HepG2 (cell line): ENCODE results near the gene CRIM1. TPM values are rescaled to one million over a fixed set of nuclear protein-coding genes. Genes with fewer than 3 reads are reported as not detected.

ENCODE experiments used
- ATAC-seq: fragments of 200-7000 bp; cut with Tn5 transposase; 3 replicates; pipeline ENCODE4 v1.9.1; 2020; ENCODE audit warnings: mild to moderate bottlenecking, moderate library complexity
- BruUV-seq: library from RNA; stranded (reverse); fragments of 400-500 nt; replicated peaks from 2 replicates; lab custom pipeline; 2021; lab: Mats Ljungman, UMichigan
- CTCF ChIA-PET: fragments of 300-600 bp; formaldehyde crosslinking; extraction: SDS; loops from one replicate; lab custom pipeline; 2021; ENCODE audit warnings: low total read pairs, inconsistent platforms, low intra/inter-chr PET ratio; lab: Yijun Ruan, JAX
- POLR2A ChIA-PET: fragments of 350-600 bp; sonication (Branson Sonifier 250); formaldehyde crosslinking; loops from one replicate; lab custom pipeline; 2020; ENCODE audit warnings: antibody characterized with exemption, inconsistent platforms; lab: Yijun Ruan, JAX
- DNase-seq: peaks from one replicate; pipeline ENCODE4 v3.0.0-alpha.2; 2015; ENCODE audit warnings: low spot score
- FAIRE-seq: peaks from 3 replicates; lab custom pipeline; 2011; peaks lifted over from hg19 to GRCh38; lab: Jason Lieb, UNC
- H2AFZ ChIP-seq: one replicate; pipeline ENCODE4 v1.6.1; 2011; ENCODE audit warnings: low read length, inconsistent platforms
- H3K27ac ChIP-seq: fragments of 300-600 bp; 3 replicates; pipeline ENCODE4 v1.8.0; 2011; ENCODE audit warnings: mixed run types, mild to moderate bottlenecking, mixed read lengths, low read length, inconsistent platforms; ENCODE audit not compliant: insufficient read depth; ENCODE audit errors: extremely low read length
- H3K27me3 ChIP-seq, 2 experiments: fragments of 200-600 bp in 1 of 2; 2 replicates in 1 of 2; 3 replicates in 1 of 2; pipeline versions ENCODE4 v1.6.0 to v1.8.0; 2011; ENCODE audit warnings: low read length in 2 of 2, mild to moderate bottlenecking in 2 of 2, moderate library complexity in 2 of 2, inconsistent platforms in 1 of 2; ENCODE audit not compliant: insufficient read depth in 2 of 2, control insufficient read depth in 1 of 2
- H3K36me3 ChIP-seq, 2 experiments: fragments of 200-600 bp in 1 of 2; replicated peaks in 1 of 2; 2 replicates in 1 of 2; 3 replicates in 1 of 2; pipeline versions ENCODE4 v1.5.1 to v1.8.0; 2011; ENCODE audit warnings: low read length in 2 of 2, inconsistent platforms in 1 of 2; ENCODE audit not compliant: insufficient read depth in 2 of 2, control insufficient read depth in 1 of 2
- H3K4me1 ChIP-seq: 2 replicates; pipeline ENCODE4 v1.5.1; 2012; ENCODE audit warnings: low read length, inconsistent platforms; ENCODE audit not compliant: insufficient read depth
- H3K4me2 ChIP-seq: 2 replicates; pipeline ENCODE4 v1.6.0; 2011; ENCODE audit warnings: low read depth, low read length, inconsistent platforms
- H3K4me3 ChIP-seq, 3 experiments: fragments of 200-600 bp in 1 of 3; sonication (generic), shearing (Covaris generic) in 1 of 3; replicated peaks in 1 of 3; 2 replicates each; pipeline ENCODE4 v1.5.1; 2011 to 2016; ENCODE audit warnings: low read length in 3 of 3, inconsistent platforms in 2 of 3, low read depth in 2 of 3, mild to moderate bottlenecking in 2 of 3, control low read depth in 1 of 3, mixed read lengths in 1 of 3; ENCODE audit not compliant: insufficient read depth in 1 of 3
- H3K79me2 ChIP-seq: one replicate; pipeline ENCODE4 v1.6.1; 2011; ENCODE audit warnings: low read length, inconsistent platforms; ENCODE audit not compliant: insufficient read depth
- H3K9ac ChIP-seq: 2 replicates; pipeline ENCODE4 v1.6.0; 2011; ENCODE audit warnings: mild to moderate bottlenecking, low read depth, low read length, inconsistent platforms; ENCODE audit not compliant: insufficient read depth
- H3K9me3 ChIP-seq: 2 replicates; pipeline ENCODE4 v1.5.1; 2012; ENCODE audit warnings: mild to moderate bottlenecking, low read length
- H4K20me1 ChIP-seq: 2 replicates; pipeline ENCODE4 v1.6.0; 2011; ENCODE audit warnings: inconsistent platforms, mild to moderate bottlenecking, low read length, moderate library complexity; ENCODE audit not compliant: insufficient read depth
- CEBPG ChIP-seq: IDR thresholded peaks from 2 replicates; pipeline ENCODE4 v1.6.1; 2016
- CENPT ChIP-seq: sonication (generic); formaldehyde crosslinking; IDR thresholded peaks from 2 replicates; pipeline ENCODE4 v1.8.0; 2022; ENCODE audit warnings: low read depth, mild to moderate bottlenecking, moderate library complexity, missing genetic modification reagents
- HNRNPH1 ChIP-seq: fragments of 200-400 bp; formaldehyde crosslinking; optimal IDR thresholded peaks from 2 replicates; pipeline ENCODE3; 2017; ENCODE audit warnings: mild to moderate bottlenecking, low read depth, low read length
- JUND ChIP-seq: sonication (generic); formaldehyde crosslinking; IDR thresholded peaks from 2 replicates; pipeline ENCODE4 v1.8.0; 2022; ENCODE audit warnings: mild to moderate bottlenecking, missing genetic modification reagents
- MAFF ChIP-seq: IDR thresholded peaks from 2 replicates; pipeline ENCODE4 v1.6.1; 2011; ENCODE audit warnings: low read depth, low read length, improper control_type of control experiment
- ONECUT2 ChIP-seq: sonication (generic); formaldehyde crosslinking; IDR thresholded peaks from 2 replicates; pipeline ENCODE4 v1.4.0; 2020; ENCODE audit warnings: missing genetic modification reagents
- REL ChIP-seq: sonication (generic); formaldehyde crosslinking; conservative IDR thresholded peaks from 2 replicates; pipeline ENCODE4 v1.8.0; 2022; ENCODE audit warnings: mild to moderate bottlenecking, missing genetic modification reagents, moderate library complexity
- SP2 ChIP-seq: sonication (generic); formaldehyde crosslinking; IDR thresholded peaks from 2 replicates; pipeline ENCODE4 v1.5.1; 2020; ENCODE audit warnings: mild to moderate bottlenecking, missing genetic modification reagents
- ZNF20 ChIP-seq: sonication (generic); formaldehyde crosslinking; IDR thresholded peaks from 2 replicates; pipeline ENCODE4 v1.4.0; 2020; ENCODE audit warnings: mild to moderate bottlenecking, moderate library complexity, missing genetic modification reagents
- ZNF292 ChIP-seq: sonication (generic); formaldehyde crosslinking; IDR thresholded peaks from 2 replicates; pipeline ENCODE4 v1.8.1; 2022; ENCODE audit warnings: mild to moderate bottlenecking, low read depth, missing genetic modification reagents, borderline replicate concordance
- WGBS: methylation state at CpG from one replicate; pipeline ENCODE4 v1.1.6; 2017; ENCODE audit warnings: low lambda C conversion rate; 5-methylcytosine and 5-hydroxymethylcytosine counted together
- in situ Hi-C: cut with HindIII; loops from 2 replicates; pipeline ENCODE4 v1.10.0; 2017; ENCODE audit warnings: low pct_unique_long_range_greater_than_20kb; ENCODE audit not compliant: extremely low pct_ligation_motif_present
- intact Hi-C: fragments of 100-400 bp; cut with micrococcal nuclease; formaldehyde crosslinking; loops from one replicate; pipeline ENCODE4 v1.10.0; 2022; ENCODE audit not compliant: unreplicated experiment
- polyA plus RNA-seq, 8 experiments: library from polyadenylated mRNA; depleted of rRNA in 3 of 8; stranded (reverse) in 7 of 8; unstranded in 1 of 8; fragments of >200 nt; fragmentation: Illumina TruSeq in 4 of 8; extraction: Trizol in 4 of 8; gene quantifications; 2 replicates each; pipeline versions ENCODE4 v1.2.1 to v1.2.3, GENCODE V29; 2011 to 2016; ENCODE audit warnings: low read depth in 4 of 8, missing spikeins in 1 of 8, mixed read lengths in 1 of 8; ENCODE audit not compliant: insufficient read depth in 1 of 8
- total RNA-seq, 5 experiments: library from RNA; depleted of rRNA; stranded (reverse); fragments of >200 nt; fragmentation: Illumina TruSeq; extraction: Trizol; gene quantifications; 2 replicates each; pipeline ENCODE4 v1.2.3, GENCODE V29; 2016; ENCODE audit warnings: low read depth in 1 of 5
- TF ChIP-seq, protein P1 (sequence below): sonication (generic); formaldehyde crosslinking; IDR thresholded peaks from 2 replicates; pipeline ENCODE4 v1.4.0; 2020; ENCODE audit warnings: missing genetic modification reagents
- TF ChIP-seq, protein P2 (sequence below): sonication (generic); formaldehyde crosslinking; IDR thresholded peaks from 2 replicates; pipeline ENCODE4 v1.5.1; 2020; ENCODE audit warnings: missing genetic modification reagents, mild to moderate bottlenecking, borderline replicate concordance
- TF ChIP-seq, protein P3 (sequence below): sonication (generic); formaldehyde crosslinking; IDR thresholded peaks from 2 replicates; pipeline ENCODE4 v1.4.0; 2020; ENCODE audit warnings: mild to moderate bottlenecking, low read depth, missing genetic modification reagents
- TF ChIP-seq, protein P4 (sequence below): sonication (generic); formaldehyde crosslinking; IDR thresholded peaks from 2 replicates; pipeline ENCODE4 v1.5.0; 2020; ENCODE audit warnings: missing genetic modification reagents, mild to moderate bottlenecking, borderline replicate concordance

The CRIM1 gene
- total and polyA plus RNA-seq, 2 of the 13 experiments (the other 11 are each of a cell fraction or from before 2014, with no cell fraction given) = 39.1 to 69.9 TPM

DNA sequence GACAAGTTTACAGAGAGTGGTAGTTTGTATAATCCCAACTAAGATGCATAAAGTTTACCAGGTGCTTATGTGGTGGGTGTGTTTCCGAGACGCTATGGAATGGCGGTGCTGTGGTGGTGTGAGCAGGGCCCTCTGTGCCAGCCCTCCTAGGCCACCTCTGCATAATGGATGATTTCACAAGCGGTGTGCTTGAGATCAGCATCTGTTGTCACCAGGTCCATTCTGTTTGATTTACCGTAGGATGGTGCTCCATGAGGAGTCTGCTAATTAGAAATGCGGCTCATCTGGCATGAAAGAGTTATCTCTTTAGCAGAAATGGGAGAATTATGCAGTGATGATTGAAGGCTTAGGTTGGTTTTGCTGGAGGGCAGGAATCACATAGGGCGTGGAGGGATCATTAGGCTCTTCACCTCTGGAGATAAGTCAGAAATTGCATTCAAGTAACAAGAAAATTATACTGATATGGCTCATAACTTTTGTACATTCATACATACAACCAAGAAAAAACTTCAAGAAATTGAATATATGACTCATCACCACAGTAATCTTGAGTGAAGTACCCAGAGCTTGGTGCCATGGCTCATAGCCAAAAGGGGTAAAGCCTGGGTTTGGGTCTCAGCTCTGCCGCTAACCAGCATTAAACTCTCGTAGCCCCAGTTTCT lies 41.4 kb downstream of the CRIM1 start:
- Histone ChIP-seq H3K79me2 (peaks cover 57% of the 10 kb centered on the region), H4K20me1 (peaks cover 4% of the 10 kb centered on the region; the same call in 1 of the 2 replicates), H3K4me2 (no peak overlapping the region), H3K4me1 (peaks cover 26% of the 10 kb centered on the region), H2AFZ (no peak overlapping the region), H3K27me3 (no peaks in the 10 kb centered on the region), H3K27ac (peak overlapping the region; percentile 4), H3K36me3 (peaks cover 11 to 37% of the 10 kb centered on the region in 2 experiments; a peak in 4 of 5 replicates), H3K9me3 (no peaks in the 10 kb centered on the region), H3K4me3 (no peak overlapping the region), H3K9ac (no peak overlapping the region)
- 98% methylated on average over 8 of the region's 9 CpGs for WGBS
- intact Hi-C loops = loop anchor here (5.0 kb wide), 1 partner anchor 40 kb away; the partner anchor contains the start of gene CRIM1
- FAIRE-seq (no peak), DNase-seq (no peak), ATAC-seq (no peak)
- POLR2A ChIA-PET = interaction anchor here (1.5 kb wide), 1 partner anchor 16 kb away, joined by 3 read pairs; no protein-coding TSS in a partner anchor
- CTCF ChIA-PET = no interaction called here
- no TSS peak for BruUV-seq
- in situ Hi-C loops = no loop called here
- TF ChIP-seq HNRNPH1 (no peak), ZNF292 (CRISPR knock-in tag) (no peak), CENPT (CRISPR knock-in tag) (no peak), JUND (CRISPR knock-in tag) (no peak), SP2 (CRISPR knock-in tag) (no peak), ONECUT2 (no peak), REL (no peak), CEBPG (CRISPR knock-in tag) (no peak), ZNF20 (CRISPR knock-in tag) (no peak), MAFF (no peak)
- TF ChIP-seq, protein P1, sequence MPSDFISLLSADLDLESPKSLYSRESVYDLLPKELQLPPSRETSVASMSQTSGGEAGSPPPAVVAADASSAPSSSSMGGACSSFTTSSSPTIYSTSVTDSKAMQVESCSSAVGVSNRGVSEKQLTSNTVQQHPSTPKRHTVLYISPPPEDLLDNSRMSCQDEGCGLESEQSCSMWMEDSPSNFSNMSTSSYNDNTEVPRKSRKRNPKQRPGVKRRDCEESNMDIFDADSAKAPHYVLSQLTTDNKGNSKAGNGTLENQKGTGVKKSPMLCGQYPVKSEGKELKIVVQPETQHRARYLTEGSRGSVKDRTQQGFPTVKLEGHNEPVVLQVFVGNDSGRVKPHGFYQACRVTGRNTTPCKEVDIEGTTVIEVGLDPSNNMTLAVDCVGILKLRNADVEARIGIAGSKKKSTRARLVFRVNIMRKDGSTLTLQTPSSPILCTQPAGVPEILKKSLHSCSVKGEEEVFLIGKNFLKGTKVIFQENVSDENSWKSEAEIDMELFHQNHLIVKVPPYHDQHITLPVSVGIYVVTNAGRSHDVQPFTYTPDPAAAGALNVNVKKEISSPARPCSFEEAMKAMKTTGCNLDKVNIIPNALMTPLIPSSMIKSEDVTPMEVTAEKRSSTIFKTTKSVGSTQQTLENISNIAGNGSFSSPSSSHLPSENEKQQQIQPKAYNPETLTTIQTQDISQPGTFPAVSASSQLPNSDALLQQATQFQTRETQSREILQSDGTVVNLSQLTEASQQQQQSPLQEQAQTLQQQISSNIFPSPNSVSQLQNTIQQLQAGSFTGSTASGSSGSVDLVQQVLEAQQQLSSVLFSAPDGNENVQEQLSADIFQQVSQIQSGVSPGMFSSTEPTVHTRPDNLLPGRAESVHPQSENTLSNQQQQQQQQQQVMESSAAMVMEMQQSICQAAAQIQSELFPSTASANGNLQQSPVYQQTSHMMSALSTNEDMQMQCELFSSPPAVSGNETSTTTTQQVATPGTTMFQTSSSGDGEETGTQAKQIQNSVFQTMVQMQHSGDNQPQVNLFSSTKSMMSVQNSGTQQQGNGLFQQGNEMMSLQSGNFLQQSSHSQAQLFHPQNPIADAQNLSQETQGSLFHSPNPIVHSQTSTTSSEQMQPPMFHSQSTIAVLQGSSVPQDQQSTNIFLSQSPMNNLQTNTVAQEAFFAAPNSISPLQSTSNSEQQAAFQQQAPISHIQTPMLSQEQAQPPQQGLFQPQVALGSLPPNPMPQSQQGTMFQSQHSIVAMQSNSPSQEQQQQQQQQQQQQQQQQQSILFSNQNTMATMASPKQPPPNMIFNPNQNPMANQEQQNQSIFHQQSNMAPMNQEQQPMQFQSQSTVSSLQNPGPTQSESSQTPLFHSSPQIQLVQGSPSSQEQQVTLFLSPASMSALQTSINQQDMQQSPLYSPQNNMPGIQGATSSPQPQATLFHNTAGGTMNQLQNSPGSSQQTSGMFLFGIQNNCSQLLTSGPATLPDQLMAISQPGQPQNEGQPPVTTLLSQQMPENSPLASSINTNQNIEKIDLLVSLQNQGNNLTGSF = no peak
- TF ChIP-seq, protein P2, sequence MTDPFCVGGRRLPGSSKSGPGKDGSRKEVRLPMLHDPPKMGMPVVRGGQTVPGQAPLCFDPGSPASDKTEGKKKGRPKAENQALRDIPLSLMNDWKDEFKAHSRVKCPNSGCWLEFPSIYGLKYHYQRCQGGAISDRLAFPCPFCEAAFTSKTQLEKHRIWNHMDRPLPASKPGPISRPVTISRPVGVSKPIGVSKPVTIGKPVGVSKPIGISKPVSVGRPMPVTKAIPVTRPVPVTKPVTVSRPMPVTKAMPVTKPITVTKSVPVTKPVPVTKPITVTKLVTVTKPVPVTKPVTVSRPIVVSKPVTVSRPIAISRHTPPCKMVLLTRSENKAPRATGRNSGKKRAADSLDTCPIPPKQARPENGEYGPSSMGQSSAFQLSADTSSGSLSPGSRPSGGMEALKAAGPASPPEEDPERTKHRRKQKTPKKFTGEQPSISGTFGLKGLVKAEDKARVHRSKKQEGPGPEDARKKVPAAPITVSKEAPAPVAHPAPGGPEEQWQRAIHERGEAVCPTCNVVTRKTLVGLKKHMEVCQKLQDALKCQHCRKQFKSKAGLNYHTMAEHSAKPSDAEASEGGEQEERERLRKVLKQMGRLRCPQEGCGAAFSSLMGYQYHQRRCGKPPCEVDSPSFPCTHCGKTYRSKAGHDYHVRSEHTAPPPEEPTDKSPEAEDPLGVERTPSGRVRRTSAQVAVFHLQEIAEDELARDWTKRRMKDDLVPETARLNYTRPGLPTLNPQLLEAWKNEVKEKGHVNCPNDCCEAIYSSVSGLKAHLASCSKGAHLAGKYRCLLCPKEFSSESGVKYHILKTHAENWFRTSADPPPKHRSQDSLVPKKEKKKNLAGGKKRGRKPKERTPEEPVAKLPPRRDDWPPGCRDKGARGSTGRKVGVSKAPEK (CRISPR knock-in tag) = no peak
- TF ChIP-seq, protein P3, sequence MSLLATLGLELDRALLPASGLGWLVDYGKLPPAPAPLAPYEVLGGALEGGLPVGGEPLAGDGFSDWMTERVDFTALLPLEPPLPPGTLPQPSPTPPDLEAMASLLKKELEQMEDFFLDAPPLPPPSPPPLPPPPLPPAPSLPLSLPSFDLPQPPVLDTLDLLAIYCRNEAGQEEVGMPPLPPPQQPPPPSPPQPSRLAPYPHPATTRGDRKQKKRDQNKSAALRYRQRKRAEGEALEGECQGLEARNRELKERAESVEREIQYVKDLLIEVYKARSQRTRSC (CRISPR knock-in tag) = no peak
- TF ChIP-seq, protein P4, sequence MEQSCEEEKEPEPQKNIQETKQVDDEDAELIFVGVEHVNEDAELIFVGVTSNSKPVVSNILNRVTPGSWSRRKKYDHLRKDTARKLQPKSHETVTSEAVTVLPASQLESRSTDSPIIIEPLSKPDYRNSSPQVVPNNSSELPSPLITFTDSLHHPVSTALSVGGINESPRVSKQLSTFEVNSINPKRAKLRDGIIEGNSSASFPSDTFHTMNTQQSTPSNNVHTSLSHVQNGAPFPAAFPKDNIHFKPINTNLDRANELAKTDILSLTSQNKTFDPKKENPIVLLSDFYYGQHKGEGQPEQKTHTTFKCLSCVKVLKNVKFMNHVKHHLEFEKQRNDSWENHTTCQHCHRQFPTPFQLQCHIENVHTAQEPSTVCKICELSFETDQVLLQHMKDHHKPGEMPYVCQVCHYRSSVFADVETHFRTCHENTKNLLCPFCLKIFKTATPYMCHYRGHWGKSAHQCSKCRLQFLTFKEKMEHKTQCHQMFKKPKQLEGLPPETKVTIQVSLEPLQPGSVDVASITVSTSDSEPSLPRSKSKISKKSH (CRISPR knock-in tag) = no peak
